ENCODE data around the gene BCKDHB. TPM values are rescaled to one million over a fixed set of nuclear protein-coding genes. Genes with fewer than 3 reads are reported as not detected.
A peak's percentile ranks its signal among the peaks of the same experiment; 100 is the strongest.
"Not testable (repeated sequence)": the region's sequence is repeated elsewhere in the genome, so short reads cannot be mapped to it uniquely, and the experiment has no call there.

The BCKDHB gene
- total RNA-seq: 37.2 TPM
- long read RNA-seq, transcript BCKDHB-201 (10 exons, 3,692 nt): minor isoform, 14 of 44 reads
- long read RNA-seq, transcript BCKDHB-202 (11 exons, 1,514 nt): major isoform, 17 of 44 reads
- long read RNA-seq, partial matches to known transcripts: 4 of 44 reads
- long read RNA-seq, other reads (novel, unspliced or antisense): 9 of 44 reads

DNA sequence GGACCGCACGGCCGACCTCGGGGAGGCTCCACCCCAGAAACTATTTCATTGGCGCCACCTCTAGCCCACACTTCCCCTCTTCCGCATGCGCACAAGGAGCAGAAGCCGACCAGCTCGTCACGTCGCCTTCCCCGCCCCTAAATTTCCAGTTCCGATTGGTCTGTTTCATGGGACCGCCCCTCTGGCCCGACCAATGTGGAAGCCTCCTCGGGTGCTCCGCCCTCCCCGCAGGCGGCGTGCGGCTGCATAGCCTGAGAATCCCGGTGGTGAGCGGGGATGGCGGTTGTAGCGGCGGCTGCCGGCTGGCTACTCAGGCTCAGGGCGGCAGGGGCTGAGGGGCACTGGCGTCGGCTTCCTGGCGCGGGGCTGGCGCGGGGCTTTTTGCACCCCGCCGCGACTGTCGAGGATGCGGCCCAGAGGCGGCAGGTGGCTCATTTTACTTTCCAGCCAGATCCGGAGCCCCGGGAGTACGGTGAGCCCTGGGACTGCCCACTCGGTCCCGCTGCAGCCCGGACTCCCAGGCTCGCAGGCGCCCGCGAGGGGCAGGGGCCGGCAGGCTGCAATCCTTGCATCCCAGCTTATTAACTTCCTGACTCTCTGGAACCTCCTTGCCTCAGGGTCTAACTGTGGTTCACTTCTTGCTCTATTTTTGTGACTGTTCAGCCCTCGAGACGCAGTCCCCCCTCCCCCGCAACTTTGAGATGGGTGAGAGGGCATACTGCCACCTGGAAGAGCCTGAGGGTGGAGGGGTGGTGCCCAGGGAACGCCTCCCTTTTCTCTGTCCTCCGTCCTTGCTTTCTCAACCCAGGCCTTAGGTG, at the start of gene BCKDHB:
BCKDHB (plus strand) TSS at position 254 of the 818 bp plus-strand sequence; CDS start at position 277, 23 bp downstream.
- H3K36me3 ChIP-seq: no peaks in the 10 kb centered on the region
- TF ChIP-seq, protein P1, sequence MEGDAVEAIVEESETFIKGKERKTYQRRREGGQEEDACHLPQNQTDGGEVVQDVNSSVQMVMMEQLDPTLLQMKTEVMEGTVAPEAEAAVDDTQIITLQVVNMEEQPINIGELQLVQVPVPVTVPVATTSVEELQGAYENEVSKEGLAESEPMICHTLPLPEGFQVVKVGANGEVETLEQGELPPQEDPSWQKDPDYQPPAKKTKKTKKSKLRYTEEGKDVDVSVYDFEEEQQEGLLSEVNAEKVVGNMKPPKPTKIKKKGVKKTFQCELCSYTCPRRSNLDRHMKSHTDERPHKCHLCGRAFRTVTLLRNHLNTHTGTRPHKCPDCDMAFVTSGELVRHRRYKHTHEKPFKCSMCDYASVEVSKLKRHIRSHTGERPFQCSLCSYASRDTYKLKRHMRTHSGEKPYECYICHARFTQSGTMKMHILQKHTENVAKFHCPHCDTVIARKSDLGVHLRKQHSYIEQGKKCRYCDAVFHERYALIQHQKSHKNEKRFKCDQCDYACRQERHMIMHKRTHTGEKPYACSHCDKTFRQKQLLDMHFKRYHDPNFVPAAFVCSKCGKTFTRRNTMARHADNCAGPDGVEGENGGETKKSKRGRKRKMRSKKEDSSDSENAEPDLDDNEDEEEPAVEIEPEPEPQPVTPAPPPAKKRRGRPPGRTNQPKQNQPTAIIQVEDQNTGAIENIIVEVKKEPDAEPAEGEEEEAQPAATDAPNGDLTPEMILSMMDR (IDR thresholded peaks at IDR 0.05; ENCODE audit: borderline replicate concordance): no peak
- peak within 1 kb of the TSS; percentile 89 for H3K4me3 ChIP-seq
- intact Hi-C loops (cut with micrococcal nuclease): no loop called here
- DNase-seq: peak; percentile 97
- H3K27ac ChIP-seq (replicated peaks): peak within 1 kb of the TSS; percentile 93
- H3K27me3 ChIP-seq (ENCODE audit: low read depth): no peaks in the 10 kb centered on the region
- peaks cover 16% of the 10 kb centered on the region for H3K4me1 ChIP-seq
- no peaks in the 10 kb centered on the region for H3K9me3 ChIP-seq (replicated peaks)

DNA sequence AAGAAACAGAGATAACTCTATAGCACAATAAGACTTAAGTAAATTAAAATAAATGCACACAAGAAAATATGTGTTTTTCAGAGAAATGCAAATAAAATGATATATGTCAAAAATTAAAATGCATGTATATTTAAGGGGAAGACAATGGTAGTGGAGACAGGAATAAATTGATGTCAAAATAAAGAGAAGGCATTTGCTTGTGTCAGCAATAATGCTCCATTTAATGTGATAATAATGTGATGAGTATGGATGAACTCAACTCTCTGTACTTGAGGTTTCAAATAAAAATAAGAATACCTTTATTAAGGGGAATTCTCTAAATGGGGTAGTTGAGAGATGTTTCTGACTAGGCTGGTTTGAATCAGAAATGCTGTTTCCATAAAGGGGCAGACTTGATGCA, 45.7 kb upstream of the BCKDHB start:
- no peak for DNase-seq
- Histone ChIP-seq H3K27me3 (ENCODE audit: low read depth) (no peaks in the 10 kb centered on the region), H3K9me3 (replicated peaks) (no peaks in the 10 kb centered on the region), H3K27ac (replicated peaks) (no peak overlapping the region), H3K4me3 (no peak overlapping the region), H3K36me3 (no peaks in the 10 kb centered on the region), H3K4me1 (no peaks in the 10 kb centered on the region)
- intact Hi-C loops (cut with micrococcal nuclease): no loop called here
- TF ChIP-seq, protein P1 (IDR thresholded peaks at IDR 0.05; ENCODE audit: borderline replicate concordance): no peak

DNA sequence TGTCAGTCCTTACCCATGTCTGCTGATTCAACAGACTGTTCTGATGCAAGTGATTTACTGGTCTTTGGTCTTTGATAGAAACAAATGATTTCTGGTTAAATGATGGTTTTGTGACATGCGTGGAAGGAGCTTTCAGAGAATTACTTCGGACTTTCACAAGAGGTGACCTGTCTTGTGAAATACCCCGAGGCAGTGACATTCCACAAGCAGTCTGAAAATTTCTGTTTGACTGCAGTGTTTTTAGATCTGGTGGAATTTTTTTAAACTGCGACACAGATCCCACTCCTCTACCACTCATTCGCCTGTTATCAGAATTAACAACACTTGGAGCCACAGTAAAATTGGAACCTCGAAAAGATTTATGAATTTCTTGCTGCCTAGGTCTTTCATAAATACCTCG, 38.3 kb upstream of the BCKDHB start:
- DNase-seq; H3K27ac ChIP-seq (replicated peaks); H3K36me3 ChIP-seq; H3K27me3 ChIP-seq (ENCODE audit: low read depth); H3K4me3 ChIP-seq; intact Hi-C loops (cut with micrococcal nuclease); H3K4me1 ChIP-seq: not testable (repeated sequence)
- peaks cover 18% of the 10 kb centered on the region for H3K9me3 ChIP-seq (replicated peaks)

DNA sequence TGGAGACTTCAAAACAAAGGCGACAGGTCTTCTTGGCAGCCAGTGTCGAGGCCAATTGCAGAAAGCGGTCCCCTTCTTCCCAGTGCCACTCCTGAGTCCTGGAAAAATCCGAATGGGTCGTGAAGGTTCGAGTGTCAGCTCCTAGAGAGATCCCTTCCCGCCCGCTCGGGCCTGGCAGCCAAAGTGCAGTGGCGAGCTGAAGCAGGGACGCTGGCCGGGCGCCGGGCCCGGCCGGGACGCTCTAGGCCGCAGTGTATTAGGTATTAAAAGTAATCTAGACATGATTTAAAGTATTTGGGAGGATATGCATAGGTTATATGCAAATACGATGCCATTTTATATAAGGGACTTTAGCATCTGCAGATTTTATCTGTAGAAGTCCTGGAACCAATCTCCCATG, 36.0 kb upstream of the BCKDHB start:
- intact Hi-C loops (cut with micrococcal nuclease); H3K4me3 ChIP-seq; DNase-seq; H3K27ac ChIP-seq (replicated peaks); H3K27me3 ChIP-seq (ENCODE audit: low read depth); H3K36me3 ChIP-seq; H3K4me1 ChIP-seq: not testable (repeated sequence)
- H3K9me3 ChIP-seq (replicated peaks): peaks cover 33% of the 10 kb centered on the region

DNA sequence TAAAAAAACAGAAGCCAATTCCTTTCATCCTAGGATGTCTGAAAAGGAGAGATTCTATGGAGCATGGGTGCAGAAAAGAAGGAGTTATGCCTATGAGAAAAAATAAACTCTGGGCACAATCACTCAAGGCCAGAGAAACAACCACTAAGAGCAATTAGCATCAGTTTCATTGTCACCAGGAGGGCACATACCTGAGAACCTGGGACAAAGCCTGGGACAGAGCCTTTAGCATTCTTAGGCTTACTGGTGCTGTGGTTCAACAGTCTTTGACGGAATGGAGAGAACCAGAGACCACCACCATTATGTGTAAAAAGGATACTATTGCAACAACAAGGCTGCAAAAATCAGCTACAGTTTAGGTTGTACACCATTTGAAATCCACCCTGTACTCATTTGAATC, 29.4 kb upstream of the BCKDHB start:
- no peaks in the 10 kb centered on the region for H3K36me3 ChIP-seq
- H3K27me3 ChIP-seq (ENCODE audit: low read depth): no peaks in the 10 kb centered on the region
- no peak overlapping the region for H3K4me3 ChIP-seq
- no peak for DNase-seq
- peaks cover 26% of the 10 kb centered on the region for H3K9me3 ChIP-seq (replicated peaks)
- TF ChIP-seq, protein P1 (IDR thresholded peaks at IDR 0.05; ENCODE audit: borderline replicate concordance): no peak
- H3K4me1 ChIP-seq: no peaks in the 10 kb centered on the region
- H3K27ac ChIP-seq (replicated peaks): no peak overlapping the region
- intact Hi-C loops (cut with micrococcal nuclease): no loop called here

DNA sequence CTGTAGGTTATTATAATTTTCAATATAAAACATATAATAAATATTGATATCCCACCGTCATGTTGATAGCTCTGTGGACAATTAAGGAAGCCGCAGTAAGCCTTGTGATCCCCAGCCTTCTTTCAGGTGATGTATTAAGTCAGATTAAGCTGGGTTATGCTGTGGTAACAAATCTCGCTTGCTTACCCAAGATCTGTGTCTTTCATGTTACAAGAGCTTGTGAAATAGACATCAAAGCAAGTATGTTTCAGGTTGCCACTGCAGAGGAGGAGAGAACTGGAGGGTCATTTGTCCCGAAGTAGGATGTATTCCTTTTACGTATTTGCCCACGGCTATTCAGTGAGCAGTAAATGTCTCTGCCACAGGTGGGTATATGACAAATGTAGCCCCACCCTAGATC, 17.8 kb upstream of the BCKDHB start:
- Histone ChIP-seq H3K36me3 (no peaks in the 10 kb centered on the region), H3K4me3 (no peak overlapping the region), H3K4me1 (no peaks in the 10 kb centered on the region), H3K27me3 (ENCODE audit: low read depth) (no peaks in the 10 kb centered on the region), H3K9me3 (replicated peaks) (no peaks in the 10 kb centered on the region), H3K27ac (replicated peaks) (no peak overlapping the region)
- no peak for DNase-seq
- TF ChIP-seq, protein P1 (IDR thresholded peaks at IDR 0.05; ENCODE audit: borderline replicate concordance): no peak
- intact Hi-C loops (cut with micrococcal nuclease): no loop called here
